COLO829 (cell line): ENCODE measurements around the gene THBS4.
A peak's percentile ranks its signal among the peaks of the same experiment; 100 is the strongest.

Experiments used
- DNase-seq: peaks from one replicate; pipeline ENCODE4 v3.0.0; 2012; ENCODE audit warnings: low spot score

The THBS4 gene

GRCh38 chr5:80116465-80116864, 81.3 kb downstream of the THBS4 start:
- no peak for DNase-seq

- no peak for DNase-seq
These were observed 82.3 kb downstream of the THBS4 start for GRCh38 chr5:80117446-80117845.

- DNase-seq, result no peak
These were observed 84.2 kb downstream of the THBS4 start for GRCh38 chr5:80119372-80119771.

- DNase-seq, result no peak
These were observed 87.4 kb downstream of the THBS4 start for GRCh38 chr5:80122579-80122978.

GRCh38 chr5:80124121-80124918, 89.2 kb downstream of the THBS4 start:
- no peak for DNase-seq

GRCh38 chr5:80125022-80125961, 90.1 kb downstream of the THBS4 start:
- peak; percentile 9 for DNase-seq

- peak; percentile 85 for DNase-seq
These were observed 90.9 kb downstream of the THBS4 start for GRCh38 chr5:80125962-80126480.

- no peak for DNase-seq
These were observed 92.0 kb downstream of the THBS4 start for GRCh38 chr5:80127116-80127552.

GRCh38 chr5:80128141-80128540, 93.0 kb downstream of the THBS4 start:
- peak; percentile 28 for DNase-seq

GRCh38 chr5:80129146-80129545, 94.0 kb downstream of the THBS4 start:
- DNase-seq, result no peak
